ENCODE data around the gene SNRNP25.
"Not testable (repeated sequence)": the region's sequence is repeated elsewhere in the genome, so short reads cannot be mapped to it uniquely, and the experiment has no call there.

The SNRNP25 gene

DNA sequence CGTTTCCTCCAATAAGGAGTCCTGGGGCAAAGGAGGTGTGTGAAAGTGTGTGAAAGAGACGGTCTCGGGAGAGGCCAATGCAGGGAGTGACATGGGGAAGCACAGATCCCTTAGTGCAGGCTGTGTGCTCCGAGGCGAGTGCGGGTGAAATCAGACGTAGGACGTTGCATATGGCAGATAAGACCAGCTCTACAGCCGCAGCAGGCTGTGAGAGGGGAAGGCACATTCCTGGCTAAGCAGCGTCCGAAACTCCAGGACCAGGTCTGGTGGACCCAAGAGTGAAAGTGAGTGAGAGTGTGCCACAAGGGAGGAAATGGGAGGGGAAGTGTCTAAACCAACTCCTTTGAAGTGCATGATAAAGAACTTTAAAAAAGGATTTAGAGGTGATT, 11.6 kb upstream of the SNRNP25 start:
- no peak for DNase-seq

DNA sequence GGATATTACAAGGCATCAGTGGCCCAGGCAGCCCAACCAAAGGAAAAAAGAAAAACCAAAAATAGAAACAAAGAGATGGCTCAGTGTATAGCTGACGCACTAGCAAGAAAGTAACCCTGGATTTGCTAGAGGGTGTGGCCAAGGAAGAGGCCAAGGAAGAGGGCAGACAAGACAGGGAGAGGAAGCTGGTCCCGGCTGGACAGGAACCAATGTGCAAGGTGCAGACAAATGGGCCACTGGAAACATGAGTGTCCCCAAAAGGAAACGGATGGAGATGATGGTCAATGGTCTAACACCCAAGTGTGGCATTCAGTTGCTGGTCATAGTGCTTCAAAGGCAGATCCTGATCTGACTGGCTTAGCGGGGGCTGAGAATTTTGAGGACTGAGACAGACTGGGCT, 10.9 kb upstream of the SNRNP25 start:
- DNase-seq = no peak

DNA sequence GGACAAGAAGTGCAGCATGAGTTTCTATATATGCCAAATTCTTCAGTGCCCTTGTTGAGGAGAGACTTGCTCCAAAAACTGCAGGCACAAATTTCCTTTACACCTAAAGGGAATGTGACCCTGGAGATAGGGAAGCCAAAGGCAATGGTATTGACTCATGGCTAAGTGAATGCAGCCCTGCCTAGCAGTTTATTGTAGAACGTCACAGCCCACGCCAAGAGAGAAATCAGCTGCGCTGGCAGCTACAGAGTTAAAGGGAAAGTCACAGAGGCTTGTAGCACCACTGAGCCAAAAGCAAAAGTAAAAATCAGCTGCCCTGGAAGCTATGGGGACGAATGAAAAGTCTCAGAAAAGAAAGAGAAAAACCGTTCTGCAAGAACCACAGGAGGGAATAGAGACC, 10.3 kb upstream of the SNRNP25 start:
- no peak for DNase-seq

GRCh38 chr16:44655-45054, 9.0 kb upstream of the SNRNP25 start:
- no peak for DNase-seq

- no peak for DNase-seq
Observed at GRCh38 chr16:45454-45853, 8.2 kb upstream of the SNRNP25 start.

DNA sequence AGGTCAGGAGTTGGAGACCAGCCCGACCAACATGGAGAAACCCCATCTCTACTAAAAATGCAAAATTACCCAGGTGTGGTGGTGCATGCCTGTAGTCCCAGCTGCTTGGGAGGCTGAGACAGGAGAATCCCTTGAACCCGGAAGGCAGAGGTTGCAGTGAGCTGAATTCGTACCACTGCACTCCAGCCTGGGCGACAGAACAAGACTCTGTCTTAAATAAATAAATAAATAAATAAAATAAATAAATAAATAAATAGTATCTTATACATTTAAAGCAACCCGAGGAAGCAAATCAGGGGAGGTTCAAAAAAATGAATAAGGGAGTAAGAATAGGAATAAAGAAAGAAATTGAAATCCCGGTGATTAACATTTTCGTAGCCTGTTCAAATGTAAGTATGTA, 7.1 kb upstream of the SNRNP25 start:
- not testable (repeated sequence) for DNase-seq

GRCh38 chr16:47234-47633, 6.4 kb upstream of the SNRNP25 start:
- DNase-seq = no peak

DNA sequence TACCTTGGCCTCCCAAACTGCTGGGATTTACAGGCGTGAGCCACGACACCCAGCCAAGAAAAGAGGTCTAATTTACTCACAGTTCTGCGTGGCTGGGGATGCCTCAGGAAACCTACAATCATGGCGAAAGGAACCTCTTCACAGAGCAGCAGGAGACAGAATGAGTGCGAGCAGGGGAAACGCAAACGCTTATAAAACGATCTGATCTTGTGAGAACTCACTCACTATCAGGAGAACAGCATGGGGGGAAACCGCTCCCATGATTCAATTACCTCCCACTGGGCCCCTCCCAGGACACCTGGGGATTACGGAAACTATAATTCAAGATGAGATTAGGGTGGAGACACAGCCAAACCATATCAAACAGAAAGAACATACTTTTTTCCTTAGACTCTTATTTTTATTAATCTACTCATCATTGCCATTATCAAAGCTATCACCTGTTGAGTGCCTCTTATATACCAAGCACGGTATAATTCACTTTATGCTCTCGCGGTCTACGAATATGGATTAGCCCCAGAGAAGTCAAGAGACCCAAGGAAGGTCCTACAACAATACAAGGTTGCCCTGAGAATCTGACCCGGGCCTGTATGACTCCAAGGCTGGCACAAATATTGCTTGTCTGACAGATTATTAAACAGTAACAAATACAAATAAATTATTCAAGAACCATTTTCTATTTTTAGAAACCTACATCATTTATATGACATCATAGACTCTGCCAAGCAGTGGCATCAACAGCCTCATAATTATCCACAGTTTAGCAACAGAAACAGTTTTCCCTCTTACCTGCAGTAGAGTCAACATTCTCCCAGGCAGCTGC, 2.6 kb upstream of the SNRNP25 start:
- DNase-seq = no peak

GRCh38 chr16:54237-54581, 581 bp downstream of the SNRNP25 start:
- DNase-seq = no peak

DNA sequence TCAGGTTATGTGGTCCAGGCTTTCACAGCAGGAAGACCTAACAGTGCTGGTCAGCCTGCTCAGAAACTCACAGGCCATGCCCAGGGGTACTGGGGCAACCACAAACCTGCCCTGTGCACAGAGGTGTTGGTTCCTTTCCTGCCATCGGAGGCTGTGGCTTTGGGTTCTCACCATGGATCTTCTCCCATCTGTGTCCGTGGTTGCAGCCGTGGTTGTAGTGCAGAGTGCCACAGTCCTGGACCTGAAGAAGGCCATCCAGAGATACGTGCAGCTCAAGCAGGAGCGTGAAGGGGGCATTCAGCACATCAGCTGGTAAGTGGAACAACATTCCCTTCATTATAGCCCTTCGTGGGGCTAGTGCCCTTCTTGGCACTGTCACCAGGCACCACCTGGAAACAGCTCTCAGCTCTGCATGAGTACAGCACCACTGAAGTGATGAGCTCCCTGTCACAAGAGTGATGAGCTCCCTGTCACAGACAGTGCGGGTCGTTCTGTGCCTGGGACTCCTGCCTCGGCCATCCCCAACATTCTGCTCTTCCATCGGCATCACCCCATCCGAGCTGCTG, 2.0 kb downstream of the SNRNP25 start:
- no peak for DNase-seq

GRCh38 chr16:56231-56927, 2.8 kb downstream of the SNRNP25 start:
- DNase-seq = no peak

- no peak for DNase-seq
Observed at GRCh38 chr16:57711-58110, 4.1 kb downstream of the SNRNP25 start.

DNA sequence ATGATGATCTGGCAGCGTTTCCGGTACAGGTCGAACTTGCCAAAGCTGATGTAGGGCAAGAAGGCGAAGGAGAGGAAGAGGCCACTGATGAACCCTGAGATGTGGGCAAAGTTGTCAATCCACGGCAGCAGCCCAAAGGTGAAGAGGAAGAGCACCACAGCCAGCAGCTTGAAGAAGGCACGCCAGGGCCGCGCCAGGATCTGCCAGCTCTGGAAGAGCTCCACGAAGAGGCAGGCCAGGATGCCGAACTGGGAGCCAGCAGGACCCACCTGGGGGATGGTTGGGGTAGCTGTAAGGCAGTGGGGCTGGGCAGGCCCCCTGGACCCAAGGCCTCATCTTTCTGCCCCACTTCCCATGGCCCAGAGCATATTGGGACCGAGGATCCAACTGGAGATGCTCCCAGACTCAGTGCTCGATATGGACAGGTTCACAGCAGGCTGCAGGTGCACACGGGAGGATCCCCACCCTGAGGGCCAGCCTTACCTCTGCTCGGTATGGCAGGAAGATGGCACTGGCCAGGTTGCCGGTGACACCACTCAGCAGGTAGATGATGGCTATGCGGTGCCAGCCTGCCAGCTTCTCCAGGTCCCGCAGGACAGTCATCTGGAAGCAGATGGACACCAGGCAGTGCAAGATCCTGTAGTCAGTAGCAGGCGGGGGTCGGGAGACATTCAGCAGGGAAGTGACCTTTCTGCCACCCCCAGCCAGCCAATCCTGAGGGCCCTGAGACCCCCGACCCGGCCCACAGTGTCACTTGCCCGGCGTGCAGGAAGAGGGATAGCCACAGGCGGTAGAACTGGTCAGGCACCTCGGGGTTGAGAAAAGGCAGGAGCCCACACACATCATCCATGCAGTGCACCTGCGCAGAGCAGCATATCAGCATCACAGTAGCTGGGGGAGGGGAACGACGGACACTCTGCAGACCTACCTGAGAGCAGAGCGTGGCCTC, 5.1 kb downstream of the SNRNP25 start:
- no peak for DNase-seq

- no peak for DNase-seq
Observed at GRCh38 chr16:59440-60059, 5.9 kb downstream of the SNRNP25 start.

DNA sequence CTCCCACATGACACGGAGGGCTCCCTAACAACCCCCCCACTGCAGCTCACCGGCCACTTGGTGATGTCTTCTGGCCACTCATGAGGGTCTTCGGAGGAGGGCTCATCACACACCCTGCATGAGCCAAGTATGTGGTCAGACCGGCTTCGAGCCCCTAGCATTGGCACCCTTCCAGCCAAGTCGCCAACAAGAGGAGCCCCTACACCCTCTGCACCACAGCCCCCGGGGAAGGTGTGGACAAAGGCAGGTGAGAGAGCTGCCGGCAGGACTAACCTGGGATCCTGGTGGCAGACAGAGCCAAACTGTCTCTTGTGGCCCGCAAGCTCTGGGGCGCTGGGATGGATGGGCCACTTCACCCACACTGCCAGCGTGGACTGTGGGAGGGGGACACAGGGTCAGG, 6.5 kb downstream of the SNRNP25 start:
- DNase-seq = no peak

DNA sequence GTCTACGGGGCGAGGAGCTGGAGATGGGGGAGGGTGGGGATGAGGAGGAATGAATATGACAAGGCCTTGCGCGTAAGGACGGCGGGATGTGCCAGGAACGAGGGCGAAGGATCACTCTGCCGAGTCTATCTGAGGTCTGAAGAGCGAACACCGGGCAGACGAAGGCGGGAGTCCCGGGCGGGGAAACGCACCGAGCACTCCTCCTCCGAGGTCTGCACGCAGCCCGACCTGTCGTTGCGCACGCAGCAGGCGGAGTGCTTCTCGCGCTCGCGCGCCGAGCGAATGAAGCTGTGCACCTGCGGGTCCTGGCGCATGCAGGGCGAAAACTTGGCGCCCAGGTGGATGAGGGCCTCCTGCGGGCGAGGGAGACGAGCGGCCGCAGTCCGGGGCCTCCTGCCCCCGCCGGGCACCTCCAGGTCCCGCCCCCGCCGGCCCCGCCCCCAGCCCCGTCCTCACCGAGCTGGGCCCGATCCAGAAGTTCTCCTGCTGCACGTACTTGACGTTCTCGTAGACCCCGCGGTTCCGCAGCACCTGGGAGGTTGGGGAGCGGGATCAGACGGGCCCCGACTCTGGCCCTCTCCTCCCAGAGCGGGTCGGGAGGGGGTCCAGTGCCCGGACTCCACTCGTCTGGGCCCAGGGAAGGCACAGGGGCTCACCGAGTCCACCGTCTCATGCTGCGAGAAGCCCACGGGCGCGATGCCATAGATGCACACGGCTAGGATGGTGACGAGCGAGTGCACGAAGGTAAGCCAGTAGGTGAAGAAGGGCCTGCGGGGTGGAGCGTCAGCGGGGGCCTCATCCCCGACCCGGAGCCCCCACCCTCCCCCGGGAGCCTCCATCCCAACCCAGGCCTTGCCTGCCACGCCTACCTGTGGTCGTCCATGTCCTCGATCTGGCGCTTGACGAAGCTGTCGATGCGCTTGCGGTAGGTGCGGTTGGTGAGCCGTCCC, 7.6 kb downstream of the SNRNP25 start:
- no peak for DNase-seq

- no peak for DNase-seq
Observed at GRCh38 chr16:61879-62281, 8.3 kb downstream of the SNRNP25 start.

- no peak for DNase-seq
Observed at GRCh38 chr16:62283-62967, 8.8 kb downstream of the SNRNP25 start.

DNA sequence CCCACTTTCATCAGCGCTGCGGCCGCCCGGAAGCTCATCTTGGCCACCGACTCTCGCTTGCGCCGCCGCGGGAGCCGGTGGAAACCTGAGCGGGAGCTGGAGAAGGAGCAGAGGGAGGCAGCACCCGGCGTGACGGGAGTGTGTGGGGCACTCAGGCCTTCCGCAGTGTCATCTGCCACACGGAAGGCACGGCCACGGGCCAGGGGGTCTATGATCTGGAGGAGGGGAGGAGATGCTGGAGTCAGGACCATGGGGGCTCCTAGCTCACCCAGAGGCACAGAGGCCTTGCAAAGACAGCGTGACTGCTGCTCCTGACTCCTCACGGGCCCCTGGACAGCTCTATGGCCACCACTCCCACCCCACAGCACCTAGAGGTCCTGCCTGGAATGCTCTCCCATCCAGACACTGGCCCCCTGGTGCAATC, 9.4 kb downstream of the SNRNP25 start:
- DNase-seq = no peak

DNA sequence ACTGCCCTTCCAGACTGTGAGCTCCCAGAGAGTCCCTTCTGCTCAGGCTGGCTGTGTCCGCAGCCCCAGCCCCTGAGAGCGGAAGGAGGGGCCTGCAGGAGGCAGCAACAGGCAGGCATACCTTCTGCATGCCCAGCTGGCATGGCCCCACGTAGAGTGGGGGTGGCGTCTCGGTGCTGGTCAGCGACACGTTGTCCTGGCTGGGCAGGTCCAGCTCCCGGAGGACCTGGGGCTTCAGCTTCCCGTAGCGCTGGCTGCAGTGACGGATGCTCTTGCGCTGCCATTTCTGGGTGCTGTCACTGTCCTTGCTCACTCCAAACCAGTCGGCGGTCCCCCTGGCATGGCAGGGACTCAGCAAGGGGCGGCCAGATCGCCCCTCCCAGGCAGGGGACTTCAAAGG, 9.8 kb downstream of the SNRNP25 start:
- no peak for DNase-seq
